Neural progenitor cell (in vitro differentiated cells): ENCODE results near the gene GPR149. TPM values are rescaled to one million over a fixed set of nuclear protein-coding genes. Genes with fewer than 3 reads are reported as not detected.

Source experiments
- DNase-seq: peaks from one replicate; pipeline ENCODE4 v3.0.0-alpha.2; 2016; ENCODE audit warnings: low spot score
- H2AFZ ChIP-seq: fragments of 200-600 bp; sonication (generic); replicated peaks from 2 replicates; pipeline ENCODE4 v1.6.1; 2016; ENCODE audit warnings: antibody characterized with exemption
- H3F3A ChIP-seq: fragments of 200-600 bp; sonication (generic); 2 replicates; pipeline ENCODE4 v1.6.1; 2016; ENCODE audit warnings: antibody characterized with exemption, low read depth
- H3K27ac ChIP-seq: fragments of 200-600 bp; sonication (generic); 2 replicates; pipeline ENCODE4 v1.5.1; 2016; ENCODE audit warnings: mild to moderate bottlenecking
- H3K27me3 ChIP-seq: fragments of 200-600 bp; sonication (generic); 2 replicates; pipeline ENCODE4 v1.6.1; 2016; ENCODE audit warnings: mild to moderate bottlenecking, moderate library complexity
- H3K36me3 ChIP-seq: fragments of 200-600 bp; sonication (generic); 2 replicates; pipeline ENCODE4 v1.5.1; 2016
- H3K4me1 ChIP-seq: fragments of 200-600 bp; sonication (generic); 2 replicates; pipeline ENCODE4 v1.6.1; 2016; ENCODE audit warnings: mixed run types
- H3K4me2 ChIP-seq: fragments of 200-600 bp; sonication (generic); 2 replicates; pipeline ENCODE4 v1.6.1; 2016
- H3K4me3 ChIP-seq: fragments of 200-600 bp; sonication (generic); 2 replicates; pipeline ENCODE4 v1.5.1; 2016
- H3K79me2 ChIP-seq: fragments of 200-600 bp; sonication (generic); 2 replicates; pipeline ENCODE4 v1.6.1; 2016; ENCODE audit warnings: low read depth
- H3K9ac ChIP-seq: fragments of 200-600 bp; sonication (generic); 2 replicates; pipeline ENCODE4 v1.6.1; 2016
- H3K9me3 ChIP-seq: fragments of 200-600 bp; sonication (generic); 2 replicates; pipeline ENCODE4 v1.5.1; 2016; ENCODE audit warnings: low read depth
- H4K20me1 ChIP-seq: fragments of 200-600 bp; sonication (generic); 2 replicates; pipeline ENCODE4 v1.6.1; 2016; ENCODE audit warnings: low read depth
- H3K27ac Mint-ChIP-seq: 3 replicates; pipeline ENCODE4 v1.8.0; 2021; ENCODE audit warnings: mixed read lengths
- H3K27me3 Mint-ChIP-seq: 2 replicates; pipeline ENCODE4 v1.8.0; 2022; ENCODE audit warnings: low read depth, mild to moderate bottlenecking, inconsistent platforms, moderate library complexity, mixed read lengths; ENCODE audit not compliant: insufficient read depth
- H3K36me3 Mint-ChIP-seq: 3 replicates; pipeline ENCODE4 v1.8.0; 2021; ENCODE audit warnings: mixed read lengths
- H3K4me1 Mint-ChIP-seq: 3 replicates; pipeline ENCODE4 v1.8.0; 2021; ENCODE audit warnings: mixed read lengths
- H3K4me3 Mint-ChIP-seq: 3 replicates; pipeline ENCODE4 v1.8.0; 2021; ENCODE audit warnings: mild to moderate bottlenecking, moderate library complexity, mixed read lengths
- H3K9me3 Mint-ChIP-seq: 3 replicates; pipeline ENCODE4 v1.8.0; 2020; ENCODE audit warnings: mixed read lengths
- CTCF ChIP-seq: fragments of 200-600 bp; sonication (generic); IDR thresholded peaks from 2 replicates; pipeline ENCODE4 v1.5.1; 2017; ENCODE audit warnings: antibody characterized with exemption, mild to moderate bottlenecking
- EZH2 ChIP-seq: fragments of 200-600 bp; sonication (generic); IDR thresholded peaks from 2 replicates; pipeline ENCODE4 v1.6.1; 2017; ENCODE audit warnings: antibody characterized with exemption, mild to moderate bottlenecking, moderate library complexity
- EZH2phosphoT487 ChIP-seq: fragments of 200-600 bp; sonication (generic); IDR thresholded peaks from 2 replicates; pipeline ENCODE4 v1.6.1; 2017; ENCODE audit warnings: antibody characterized with exemption
- small RNA-seq: library from RNA; depleted of rRNA; stranded (forward); fragments of <200 nt; gene quantifications from one replicate; pipeline ENCODE3, GENCODE V24; 2015
- total RNA-seq: library from RNA; depleted of rRNA; stranded (reverse); fragments of >200 nt; gene quantifications from 2 replicates; pipeline ENCODE4 v1.2.3, GENCODE V29; 2015; ENCODE audit warnings: low replicate concordance

The GPR149 gene
- total RNA-seq, 1 donor from 2014 or later, result not detected

DNA sequence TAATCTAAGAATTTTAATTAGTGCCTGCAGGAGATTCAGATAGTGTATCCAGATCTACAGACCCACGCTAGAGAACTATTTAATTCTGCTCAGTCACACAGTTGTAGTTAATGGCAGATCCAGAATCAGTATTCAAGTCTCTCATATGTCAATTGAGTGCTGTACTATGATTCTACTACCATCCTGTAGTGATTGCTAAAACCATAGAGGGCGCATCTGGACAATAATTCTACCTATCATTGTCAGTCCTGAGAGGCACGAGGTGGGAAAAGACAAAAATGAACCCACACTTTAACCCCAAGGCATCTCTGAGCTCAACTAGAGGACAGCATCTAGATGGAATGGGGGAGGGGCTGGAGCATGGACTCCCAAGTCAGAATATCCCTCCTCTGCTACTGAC is 128.4 kb downstream of the GPR149 start:
- Mint-ChIP-seq H3K9me3 (no peaks in the 10 kb centered on the region), H3K27me3 (no peaks in the 10 kb centered on the region), H3K36me3 (peaks cover 35% of the 10 kb centered on the region), H3K4me1 (no peaks in the 10 kb centered on the region), H3K4me3 (no peak overlapping the region), H3K27ac (no peak overlapping the region)
- TF ChIP-seq EZH2phosphoT487 (no peak), CTCF (peak; percentile 4)
- H2AFZ ChIP-seq, result no peak overlapping the region
- H3K4me1 ChIP-seq, result no peaks in the 10 kb centered on the region
- no peaks in the 10 kb centered on the region for H3K79me2 ChIP-seq
- peaks cover 58% of the 10 kb centered on the region for H3K36me3 ChIP-seq
- H3K9me3 ChIP-seq, result no peaks in the 10 kb centered on the region
- no peak overlapping the region for H3K9ac ChIP-seq
- no peaks in the 10 kb centered on the region for H3F3A ChIP-seq
- no peak overlapping the region for H3K4me2 ChIP-seq
- H4K20me1 ChIP-seq, result no peaks in the 10 kb centered on the region
- H3K4me3 ChIP-seq, result no peak overlapping the region
- H3K27me3 ChIP-seq, result no peaks in the 10 kb centered on the region
- no peak for DNase-seq
- no peak overlapping the region for H3K27ac ChIP-seq

DNA sequence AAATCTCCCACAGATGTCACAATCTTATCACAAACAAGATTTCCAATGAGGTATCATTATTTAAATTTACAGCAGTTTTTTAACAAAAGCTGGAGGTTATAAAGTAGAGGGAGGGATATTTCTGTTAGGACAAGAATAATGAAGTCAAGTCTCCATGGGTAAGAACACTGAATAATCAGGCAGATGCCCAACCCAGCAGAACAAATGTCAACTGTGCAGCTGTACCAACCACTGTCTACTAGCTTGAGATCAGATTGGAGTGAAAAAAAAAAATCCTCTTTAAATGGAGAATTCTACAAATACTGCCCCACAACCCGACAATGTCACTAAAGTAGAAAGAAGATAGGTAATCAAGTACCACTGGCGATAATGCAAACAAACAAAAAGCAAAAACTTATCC is 136.0 kb downstream of the GPR149 start:
- H3K36me3 Mint-ChIP-seq, result peaks cover 37% of the 10 kb centered on the region

GRCh38 chr3:154290187-154290586 is 139.8 kb downstream of the GPR149 start:
- Mint-ChIP-seq H3K27me3 (no peaks in the 10 kb centered on the region), H3K36me3 (peaks cover 39% of the 10 kb centered on the region), H3K4me3 (no peak overlapping the region), H3K9me3 (no peaks in the 10 kb centered on the region), H3K27ac (no peak overlapping the region), H3K4me1 (no peaks in the 10 kb centered on the region)
- TF ChIP-seq CTCF, result no peak
- no peak for TF ChIP-seq EZH2
- no peak for TF ChIP-seq EZH2phosphoT487
- H2AFZ ChIP-seq, result no peak overlapping the region
- peaks cover 48% of the 10 kb centered on the region for H3K36me3 ChIP-seq
- H3F3A ChIP-seq, result no peaks in the 10 kb centered on the region
- no peak overlapping the region for H3K9ac ChIP-seq
- no peaks in the 10 kb centered on the region for H3K79me2 ChIP-seq
- H3K4me3 ChIP-seq, result no peak overlapping the region
- no peaks in the 10 kb centered on the region for H4K20me1 ChIP-seq
- no peak for DNase-seq
- H3K27me3 ChIP-seq, result no peaks in the 10 kb centered on the region
- H3K27ac ChIP-seq, result no peak overlapping the region
- no peaks in the 10 kb centered on the region for H3K9me3 ChIP-seq
- H3K4me2 ChIP-seq, result no peak overlapping the region
- no peaks in the 10 kb centered on the region for H3K4me1 ChIP-seq

More for the DNA sequence above, 136.0 kb downstream of the GPR149 start:
- Mint-ChIP-seq H3K4me1 (no peaks in the 10 kb centered on the region), H3K9me3 (no peaks in the 10 kb centered on the region), H3K4me3 (no peak overlapping the region), H3K27me3 (no peaks in the 10 kb centered on the region), H3K27ac (no peak overlapping the region)
- DNase-seq, result no peak
- no peaks in the 10 kb centered on the region for H3K4me1 ChIP-seq
- H3K27ac ChIP-seq, result no peak overlapping the region
- no peak overlapping the region for H2AFZ ChIP-seq
- H3K4me3 ChIP-seq, result no peak overlapping the region
- H3F3A ChIP-seq, result no peaks in the 10 kb centered on the region
- TF ChIP-seq EZH2 (no peak), EZH2phosphoT487 (no peak), CTCF (no peak)
- no peaks in the 10 kb centered on the region for H3K79me2 ChIP-seq
- H3K9ac ChIP-seq, result no peak overlapping the region
- H3K4me2 ChIP-seq, result no peak overlapping the region
- no peaks in the 10 kb centered on the region for H3K9me3 ChIP-seq
- no peaks in the 10 kb centered on the region for H4K20me1 ChIP-seq
- peaks cover 58% of the 10 kb centered on the region for H3K36me3 ChIP-seq
- H3K27me3 ChIP-seq, result no peaks in the 10 kb centered on the region

Small RNA genes within 50 kb of the gene (small RNA-seq; reads per million reads assigned to genes)
- gene RF01210, result not detected

Other genes starting within 250 kb of the GPR149 start
- gene DHX36, start 105.7 kb downstream of the GPR149 start, total RNA-seq, result 70.8 and 91.8 TPM in 2 replicates